IMR-90 (cell line): ENCODE results near the gene ZBTB33. TPM values are rescaled to one million over a fixed set of nuclear protein-coding genes. Genes with fewer than 3 reads are reported as not detected.

Source experiments
- ATAC-seq: fragments of 200-7000 bp; cut with Tn5 transposase; 2 replicates; pipeline ENCODE4 v1.9.1; 2020; ENCODE audit warnings: low read depth, mild to moderate bottlenecking, moderate library complexity
- BruUV-seq: library from RNA; stranded (reverse); fragments of 400-500 nt; replicated peaks from 2 replicates; lab custom pipeline; 2021; lab: Mats Ljungman, UMichigan
- CTCF ChIA-PET: fragments of 300-600 bp; formaldehyde crosslinking; extraction: SDS; loops from one replicate; lab custom pipeline; 2021; ENCODE audit warnings: antibody characterized with exemption; lab: Yijun Ruan, JAX
- POLR2A ChIA-PET: fragments of 300-600 bp; sonication (Branson Sonifier 250); formaldehyde crosslinking; loops from one replicate; lab custom pipeline; 2022; ENCODE audit warnings: antibody characterized with exemption; ENCODE audit not compliant: unreplicated experiment; lab: Charles Lee
- DNase-seq: peaks from one replicate; pipeline ENCODE4 v3.0.0; 2013
- H2AFZ ChIP-seq: replicated peaks from 2 replicates; pipeline ENCODE3; 2013; ENCODE audit warnings: low read length, mild to moderate bottlenecking; ENCODE audit not compliant: poor library complexity
- H2AK5ac ChIP-seq: 2 replicates; pipeline ENCODE4 v1.6.1; 2013; ENCODE audit warnings: low read depth, low read length, inconsistent platforms
- H2AK9ac ChIP-seq: replicated peaks from 2 replicates; pipeline ENCODE3; 2013; ENCODE audit warnings: mild to moderate bottlenecking, low read depth, low read length, moderate library complexity; ENCODE audit not compliant: poor library complexity
- H2BK120ac ChIP-seq: 2 replicates; pipeline ENCODE4 v1.6.1; 2013; ENCODE audit warnings: low read depth, low read length, inconsistent platforms
- H2BK15ac ChIP-seq: 3 replicates; pipeline ENCODE4 v1.6.1; 2013; ENCODE audit warnings: low read depth, low read length, inconsistent platforms
- H2BK20ac ChIP-seq: 2 replicates; pipeline ENCODE4 v1.6.1; 2013; ENCODE audit warnings: low read depth, mild to moderate bottlenecking, inconsistent platforms, low read length, moderate library complexity
- H2BK5ac ChIP-seq: 2 replicates; pipeline ENCODE4 v1.6.1; 2013; ENCODE audit warnings: mild to moderate bottlenecking, low read depth, low read length, inconsistent platforms; ENCODE audit not compliant: poor library complexity, severe bottlenecking
- H3K14ac ChIP-seq: replicated peaks from 2 replicates; pipeline ENCODE4 v1.6.1; 2013; ENCODE audit warnings: low read depth, low read length, inconsistent platforms
- H3K18ac ChIP-seq: 2 replicates; pipeline ENCODE4 v1.6.1; 2013; ENCODE audit warnings: low read depth, low read length, control low read depth
- H3K23ac ChIP-seq: 2 replicates; pipeline ENCODE4 v1.6.1; 2013; ENCODE audit warnings: low read depth, low read length, inconsistent platforms
- H3K27ac ChIP-seq: 2 replicates; pipeline ENCODE4 v1.5.1; 2013; ENCODE audit warnings: mild to moderate bottlenecking, control low read depth, low read length; ENCODE audit not compliant: insufficient read depth
- H3K27me3 ChIP-seq: 2 replicates; pipeline ENCODE4 v1.6.1; 2013; ENCODE audit warnings: low read length; ENCODE audit not compliant: control insufficient read depth, insufficient read depth
- H3K36me3 ChIP-seq: 2 replicates; pipeline ENCODE4 v1.6.1; 2013; ENCODE audit warnings: low read length, mixed read lengths; ENCODE audit not compliant: control insufficient read depth, insufficient read depth
- H3K4ac ChIP-seq: 2 replicates; pipeline ENCODE4 v1.6.1; 2013; ENCODE audit warnings: low read depth, low read length, inconsistent platforms
- H3K4me1 ChIP-seq: 2 replicates; pipeline ENCODE4 v1.6.1; 2013; ENCODE audit warnings: low read length, mixed read lengths; ENCODE audit not compliant: control insufficient read depth, insufficient read depth
- H3K4me2 ChIP-seq: 2 replicates; pipeline ENCODE4 v1.6.1; 2013; ENCODE audit warnings: low read depth, mild to moderate bottlenecking, control low read depth, low read length, moderate library complexity
- H3K4me3 ChIP-seq: 2 replicates; pipeline ENCODE4 v1.5.1; 2013; ENCODE audit warnings: low read depth, mild to moderate bottlenecking, control low read depth, low read length, moderate library complexity; ENCODE audit not compliant: insufficient read depth
- H3K56ac ChIP-seq: 2 replicates; pipeline ENCODE4 v1.6.1; 2013; ENCODE audit warnings: low read length, inconsistent platforms; ENCODE audit not compliant: insufficient read depth; ENCODE audit errors: extremely low read depth
- H3K79me1 ChIP-seq, 2 experiments: 2 replicates each; pipeline ENCODE4 v1.6.1; 2013; ENCODE audit warnings: low read length in 2 of 2, inconsistent platforms in 1 of 2, low read depth in 1 of 2
- H3K9ac ChIP-seq: 2 replicates; pipeline ENCODE4 v1.6.1; 2013; ENCODE audit warnings: low read depth, low read length, control low read depth
- H3K9me1 ChIP-seq: 2 replicates; pipeline ENCODE4 v1.6.1; 2013; ENCODE audit warnings: low read length, inconsistent platforms; ENCODE audit not compliant: insufficient read depth
- H3K9me3 ChIP-seq: 2 replicates; pipeline ENCODE4 v1.6.1; 2013; ENCODE audit warnings: low read length; ENCODE audit not compliant: control insufficient read depth, insufficient read depth
- H4K20me1 ChIP-seq: 2 replicates; pipeline ENCODE4 v1.6.1; 2013; ENCODE audit warnings: low read length, inconsistent platforms; ENCODE audit not compliant: insufficient read depth
- H4K5ac ChIP-seq: 2 replicates; pipeline ENCODE4 v1.6.1; 2013; ENCODE audit warnings: mild to moderate bottlenecking, low read depth, low read length, control low read depth
- H4K8ac ChIP-seq, 2 experiments: 2 replicates each; pipeline ENCODE4 v1.6.1; 2013; ENCODE audit warnings: low read depth in 2 of 2, low read length in 2 of 2, control low read depth in 1 of 2, inconsistent platforms in 1 of 2
- H4K91ac ChIP-seq: 2 replicates; pipeline ENCODE4 v1.6.1; 2013; ENCODE audit warnings: low read depth, low read length, inconsistent platforms; ENCODE audit not compliant: insufficient read depth
- BHLHE40 ChIP-seq: fragments of 150-350 bp; IDR thresholded peaks from 2 replicates; pipeline ENCODE4 v1.6.1; 2016; ENCODE audit warnings: mild to moderate bottlenecking, low read depth, low read length
- CEBPB ChIP-seq: IDR thresholded peaks from 2 replicates; pipeline ENCODE4 v1.6.1; 2012; ENCODE audit warnings: low read depth, low read length, improper control_type of control experiment
- CHD1 ChIP-seq: IDR thresholded peaks from 2 replicates; pipeline ENCODE4 v1.6.1; 2012; ENCODE audit warnings: low read depth, low read length, improper control_type of control experiment
- ELK1 ChIP-seq: fragments of 150-350 bp; IDR thresholded peaks from 2 replicates; pipeline ENCODE4 v1.6.1; 2016; ENCODE audit warnings: low read depth, mild to moderate bottlenecking, low read length, moderate library complexity, borderline replicate concordance
- MAFK ChIP-seq: IDR thresholded peaks from 2 replicates; pipeline ENCODE4 v1.6.1; 2012; ENCODE audit warnings: low read depth, low read length, improper control_type of control experiment
- NFE2L2 ChIP-seq: fragments of 150-350 bp; IDR thresholded peaks from 2 replicates; pipeline ENCODE4 v1.6.1; 2016; ENCODE audit warnings: low read depth, mild to moderate bottlenecking, low read length
- POLR2A ChIP-seq: IDR thresholded peaks from 2 replicates; pipeline ENCODE4 v1.6.1; 2012; ENCODE audit warnings: mild to moderate bottlenecking, low read depth, low read length
- RAD21 ChIP-seq: IDR thresholded peaks from 2 replicates; pipeline ENCODE4 v1.6.1; 2012; ENCODE audit warnings: low read length, improper control_type of control experiment
- RCOR1 ChIP-seq: IDR thresholded peaks from 2 replicates; pipeline ENCODE4 v1.6.1; 2012; ENCODE audit warnings: mild to moderate bottlenecking, low read length, improper control_type of control experiment; ENCODE audit not compliant: insufficient replicate concordance
- SMC3 ChIP-seq: fragments of 150-350 bp; IDR thresholded peaks from 2 replicates; pipeline ENCODE4 v1.6.1; 2016; ENCODE audit warnings: low read depth, mild to moderate bottlenecking, antibody characterized with exemption, low read length, moderate library complexity
- WGBS, 2 experiments: methylation state at CpG; one replicate each; pipeline versions ENCODE4 v1.1.5 to v1.1.7; 2013; ENCODE audit warnings: missing lambda C conversion rate in 2 of 2; ENCODE audit not compliant: insufficient read length in 1 of 2; ENCODE audit errors: extremely low coverage in 2 of 2; 5-methylcytosine and 5-hydroxymethylcytosine counted together
- dilution Hi-C: fragments of 300-500 bp; cut with HindIII; formaldehyde crosslinking; loops from one replicate; pipeline ENCODE4 v1.14.3; 2018; ENCODE audit warnings: low sequenced_read_pairs; ENCODE audit not compliant: unreplicated experiment
- in situ Hi-C: fragments of 300-500 bp; cut with MboI; formaldehyde crosslinking; loops from 3 replicates; pipeline ENCODE4 v1.14.3; 2019; ENCODE audit warnings: low sequenced_read_pairs, inconsistent platforms, mixed read lengths
- intact Hi-C: fragments of 100-400 bp; cut with micrococcal nuclease; formaldehyde crosslinking; loops from 2 replicates; pipeline ENCODE4 v1.10.0; 2022
- polyA plus RNA-seq, 3 experiments: library from polyadenylated mRNA; depleted of rRNA; stranded (reverse); fragments of >200 nt; gene quantifications; 2 replicates each; pipeline ENCODE4 v1.2.3, GENCODE V29; 2012; ENCODE audit warnings: low replicate concordance in 1 of 3
- total RNA-seq: library from RNA; depleted of rRNA; stranded (reverse); fragments of >200 nt; gene quantifications from 2 replicates; pipeline ENCODE4 v1.2.3, GENCODE V29; 2012

Gene ZBTB33
- total and polyA plus RNA-seq, 2 of the 4 experiments (the other 2 are of a cell fraction), result 3.3 to 16.3 TPM

- no peak overlapping the region for H3K27ac ChIP-seq
- no peaks in the 10 kb centered on the region for H3K9me3 ChIP-seq
- WGBS, 2 experiments, result no CpG with 5 or more reads among the region's 1 CpG
- DNase-seq (no peak), ATAC-seq (no peak)
- no peak overlapping the region for H2AK5ac ChIP-seq
- H3K27me3 ChIP-seq, result peaks cover 1% of the 10 kb centered on the region; the same call in 1 of the 2 replicates
- dilution Hi-C loops, result no loop called here
- no peak overlapping the region for H2BK20ac ChIP-seq
- H2BK5ac ChIP-seq, result no peak overlapping the region
- H3K79me1 ChIP-seq, result no peaks in the 10 kb centered on the region
- H3K4me3 ChIP-seq, result no peak overlapping the region
- H3K9me1 ChIP-seq, result no peaks in the 10 kb centered on the region
- H4K20me1 ChIP-seq, result no peaks in the 10 kb centered on the region
- no peak overlapping the region for H3K56ac ChIP-seq
- no peak overlapping the region for H2AFZ ChIP-seq
- in situ Hi-C loops, result no loop called here
- no peak overlapping the region for H2BK15ac ChIP-seq
- H2AK9ac ChIP-seq, result no peak overlapping the region
- no peak overlapping the region for H2BK120ac ChIP-seq
- no peak overlapping the region for H4K5ac ChIP-seq
- H4K8ac ChIP-seq, result no peak overlapping the region
- TF ChIP-seq POLR2A (no peak), CHD1 (no peak), BHLHE40 (no peak), ELK1 (no peak), CEBPB (no peak), SMC3 (no peak), RCOR1 (no peak), NFE2L2 (no peak), MAFK (no peak), RAD21 (no peak)
- no peak overlapping the region for H3K14ac ChIP-seq
- no peak overlapping the region for H3K18ac ChIP-seq
- no peaks in the 10 kb centered on the region for H3K4me1 ChIP-seq
- no TSS peak for BruUV-seq
- no peak overlapping the region for H4K91ac ChIP-seq
- CTCF ChIA-PET, result no interaction called here
- H3K9ac ChIP-seq, result no peak overlapping the region
- POLR2A ChIA-PET, result no interaction called here
- H3K36me3 ChIP-seq, result no peaks in the 10 kb centered on the region
- no peak overlapping the region for H3K4ac ChIP-seq
- no peak overlapping the region for H3K23ac ChIP-seq
- H3K4me2 ChIP-seq, result no peak overlapping the region
- intact Hi-C loops, result no loop called here
These were observed 47.3 kb downstream of the ZBTB33 start for GRCh38 chrX:120297923-120298322.
